ENCODE measurements around the gene ARHGAP15.
A peak's percentile ranks its signal among the peaks of the same experiment; 100 is the strongest.

The ARHGAP15 gene

DNA sequence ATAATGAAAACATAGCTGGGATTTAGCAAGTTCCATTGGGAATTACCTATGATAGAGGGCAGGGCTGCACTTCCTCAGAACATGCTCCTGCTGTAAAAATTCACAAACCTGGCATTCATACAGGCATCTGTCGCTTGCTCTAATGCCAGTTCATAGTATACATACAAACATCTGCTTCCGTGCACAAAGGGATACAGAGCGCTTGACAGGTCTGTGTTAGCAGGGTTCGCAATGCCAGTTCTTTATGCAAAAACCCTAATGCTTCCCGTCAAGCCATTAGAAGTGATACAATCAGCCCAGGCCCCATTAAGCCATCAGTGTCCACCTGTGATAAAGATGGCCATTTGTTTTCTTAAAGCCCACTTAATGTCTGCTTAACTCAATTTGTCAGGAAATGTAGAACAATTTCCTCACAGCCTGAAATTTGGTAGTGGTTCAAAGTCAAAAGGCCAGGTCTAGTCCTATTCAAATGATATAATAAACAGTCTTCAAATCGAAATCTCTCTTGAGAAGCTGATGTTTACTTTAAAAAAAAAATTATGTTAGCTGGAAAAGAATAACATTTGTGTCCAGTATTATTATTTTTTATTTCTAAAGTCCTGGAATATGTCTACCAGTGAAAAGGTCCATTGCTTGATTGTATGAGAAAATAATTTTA, 556.3 kb downstream of the ARHGAP15 start:
- TF ChIP-seq POLR2A (IDR thresholded peaks at IDR 0.05; ENCODE audit: low read length), result no peak
- TF ChIP-seq GATA1 (IDR thresholded peaks at IDR 0.05; ENCODE audit: low read depth, low read length), result no peak
- DNase-seq, result no peak

GRCh38 chr2:143686585-143687164, 557.5 kb downstream of the ARHGAP15 start:
- DNase-seq, result peak; percentile 51 to 69
- TF ChIP-seq POLR2A (IDR thresholded peaks at IDR 0.05; ENCODE audit: low read length), result no peak
- no peak for TF ChIP-seq GATA1 (IDR thresholded peaks at IDR 0.05; ENCODE audit: low read depth, low read length)

GRCh38 chr2:143688248-143688647, 559.0 kb downstream of the ARHGAP15 start:
- no peak for DNase-seq
- TF ChIP-seq POLR2A (IDR thresholded peaks at IDR 0.05; ENCODE audit: low read length) (no peak), GATA1 (IDR thresholded peaks at IDR 0.05; ENCODE audit: low read depth, low read length) (no peak)

GRCh38 chr2:143688815-143689214, 559.6 kb downstream of the ARHGAP15 start:
- TF ChIP-seq GATA1 (IDR thresholded peaks at IDR 0.05; ENCODE audit: low read depth, low read length) (no peak), POLR2A (IDR thresholded peaks at IDR 0.05; ENCODE audit: low read length) (no peak)
- DNase-seq, result no peak

- no peak for DNase-seq
Measured at GRCh38 chr2:143689541-143689940, 560.3 kb downstream of the ARHGAP15 start.

GRCh38 chr2:143690235-143690634, 561.0 kb downstream of the ARHGAP15 start:
- TF ChIP-seq GATA1 (IDR thresholded peaks at IDR 0.05; ENCODE audit: low read depth, low read length) (no peak), POLR2A (IDR thresholded peaks at IDR 0.05; ENCODE audit: low read length) (no peak)
- DNase-seq, result no peak

More at GRCh38 chr2:143689541-143689940, 560.3 kb downstream of the ARHGAP15 start:
- no peak for TF ChIP-seq POLR2A (IDR thresholded peaks at IDR 0.05; ENCODE audit: low read length)
- TF ChIP-seq GATA1 (IDR thresholded peaks at IDR 0.05; ENCODE audit: low read depth, low read length), result no peak

GRCh38 chr2:143691121-143691520, 561.9 kb downstream of the ARHGAP15 start:
- no peak for TF ChIP-seq POLR2A (IDR thresholded peaks at IDR 0.05; ENCODE audit: low read length)
- TF ChIP-seq GATA1 (IDR thresholded peaks at IDR 0.05; ENCODE audit: low read depth, low read length), result no peak
- DNase-seq, result no peak

- DNase-seq, result no peak
- TF ChIP-seq GATA1 (IDR thresholded peaks at IDR 0.05; ENCODE audit: low read depth, low read length), result no peak
- no peak for TF ChIP-seq POLR2A (IDR thresholded peaks at IDR 0.05; ENCODE audit: low read length)
Measured at GRCh38 chr2:143692162-143692561, 562.9 kb downstream of the ARHGAP15 start.

GRCh38 chr2:143692967-143693366, 563.7 kb downstream of the ARHGAP15 start:
- TF ChIP-seq POLR2A (IDR thresholded peaks at IDR 0.05; ENCODE audit: low read length) (no peak), GATA1 (IDR thresholded peaks at IDR 0.05; ENCODE audit: low read depth, low read length) (no peak)
- no peak for DNase-seq

DNA sequence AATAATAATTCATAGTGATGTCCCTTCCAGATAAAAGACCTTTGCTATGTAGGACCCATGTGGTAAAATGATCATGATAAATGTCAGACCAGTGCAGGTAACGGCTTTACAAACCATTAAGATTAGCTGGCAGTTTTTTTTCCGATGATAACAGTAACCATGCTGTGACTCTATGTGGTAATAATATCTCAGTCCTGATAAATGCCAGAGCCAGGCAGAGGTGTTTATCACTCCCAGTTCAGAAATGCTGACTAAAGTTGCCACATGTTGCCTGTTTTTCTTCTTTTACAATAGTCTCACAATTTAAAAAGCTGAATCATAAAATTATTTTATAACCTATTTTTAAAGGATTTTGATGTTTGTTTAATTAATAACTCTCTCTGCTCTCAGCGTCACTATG, 565.1 kb downstream of the ARHGAP15 start:
- peak; percentile 46 to 80 for DNase-seq
- TF ChIP-seq GATA1 (IDR thresholded peaks at IDR 0.05; ENCODE audit: low read depth, low read length) (no peak), POLR2A (IDR thresholded peaks at IDR 0.05; ENCODE audit: low read length) (no peak)

DNA sequence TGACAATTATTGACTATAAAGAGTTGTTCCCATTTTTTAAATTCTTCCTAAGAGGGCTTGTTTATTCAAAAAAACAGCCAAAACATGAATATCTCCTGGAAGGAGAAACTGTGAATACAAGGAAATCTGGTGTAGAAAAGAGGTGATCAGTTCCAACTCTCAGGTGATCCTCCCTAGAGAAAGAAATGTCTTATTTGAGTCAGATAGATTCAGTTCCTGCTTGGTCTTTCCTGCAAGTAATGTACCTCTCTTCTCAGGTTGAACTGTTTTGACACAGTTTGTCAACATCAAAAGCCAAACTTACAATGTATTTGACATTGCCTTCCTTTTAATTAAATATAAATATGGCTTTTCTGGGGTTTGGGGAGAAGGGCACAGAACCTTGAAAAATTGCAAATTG, 567.4 kb downstream of the ARHGAP15 start:
- no peak for DNase-seq
- TF ChIP-seq GATA1 (IDR thresholded peaks at IDR 0.05; ENCODE audit: low read depth, low read length) (no peak), POLR2A (IDR thresholded peaks at IDR 0.05; ENCODE audit: low read length) (no peak)

- TF ChIP-seq POLR2A (IDR thresholded peaks at IDR 0.05; ENCODE audit: low read length) (no peak), GATA1 (IDR thresholded peaks at IDR 0.05; ENCODE audit: low read depth, low read length) (no peak)
- no peak for DNase-seq
Measured at GRCh38 chr2:143697744-143698143, 568.5 kb downstream of the ARHGAP15 start.

- no peak for TF ChIP-seq GATA1 (IDR thresholded peaks at IDR 0.05; ENCODE audit: low read depth, low read length)
- TF ChIP-seq POLR2A (IDR thresholded peaks at IDR 0.05; ENCODE audit: low read length), result no peak
- no peak for DNase-seq
Measured at GRCh38 chr2:143698352-143698751, 569.1 kb downstream of the ARHGAP15 start.

DNA sequence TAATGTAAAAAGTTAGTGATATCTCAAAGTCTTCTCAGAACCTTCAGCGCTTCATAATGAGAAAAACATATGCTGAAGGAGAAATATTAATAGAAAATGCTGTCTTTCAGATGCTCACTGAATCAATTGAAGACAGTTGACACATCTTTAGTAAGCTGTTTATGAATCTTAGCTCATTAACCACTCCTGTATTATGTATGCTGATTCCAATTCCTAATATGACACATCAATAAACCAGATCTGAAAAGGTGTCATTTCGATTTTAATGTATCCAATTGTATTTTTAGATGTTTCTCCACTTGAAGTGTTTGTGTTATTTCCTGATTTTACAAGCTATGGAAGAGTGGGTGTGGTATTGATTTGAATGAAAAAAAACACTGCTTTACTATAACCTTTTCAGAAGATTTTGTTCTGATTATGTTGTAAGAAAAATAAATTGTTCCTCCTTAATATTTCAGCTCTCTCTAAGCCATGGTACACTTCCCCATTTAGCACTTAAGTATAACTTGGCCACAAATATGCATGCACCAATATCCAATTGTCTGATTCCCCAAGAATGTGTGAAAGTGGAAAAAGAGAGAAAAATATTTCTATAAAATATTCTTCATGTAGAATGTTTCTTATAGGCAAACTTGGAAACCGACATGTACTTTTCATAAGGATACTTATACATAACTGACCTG, 569.8 kb downstream of the ARHGAP15 start:
- no peak for TF ChIP-seq POLR2A (IDR thresholded peaks at IDR 0.05; ENCODE audit: low read length)
- TF ChIP-seq GATA1 (IDR thresholded peaks at IDR 0.05; ENCODE audit: low read depth, low read length), result no peak
- DNase-seq, result no peak

- no peak for DNase-seq
- TF ChIP-seq POLR2A (IDR thresholded peaks at IDR 0.05; ENCODE audit: low read length), result no peak
- TF ChIP-seq GATA1 (IDR thresholded peaks at IDR 0.05; ENCODE audit: low read depth, low read length), result no peak
Measured at GRCh38 chr2:143700865-143701264, 571.6 kb downstream of the ARHGAP15 start.

Data from erythroblast (primary cell).